OCI-M2 (cell line): ENCODE measurements around the gene FARS2.
"Not testable (repeated sequence)": the region's sequence is repeated elsewhere in the genome, so short reads cannot be mapped to it uniquely, and the experiment has no call there.

Source experiments
- DNase-seq: peaks from one replicate; lab custom pipeline; 2025; ENCODE audit not compliant: unreplicated experiment; lab: John Stamatoyannopoulos, UW

The FARS2 gene

DNA sequence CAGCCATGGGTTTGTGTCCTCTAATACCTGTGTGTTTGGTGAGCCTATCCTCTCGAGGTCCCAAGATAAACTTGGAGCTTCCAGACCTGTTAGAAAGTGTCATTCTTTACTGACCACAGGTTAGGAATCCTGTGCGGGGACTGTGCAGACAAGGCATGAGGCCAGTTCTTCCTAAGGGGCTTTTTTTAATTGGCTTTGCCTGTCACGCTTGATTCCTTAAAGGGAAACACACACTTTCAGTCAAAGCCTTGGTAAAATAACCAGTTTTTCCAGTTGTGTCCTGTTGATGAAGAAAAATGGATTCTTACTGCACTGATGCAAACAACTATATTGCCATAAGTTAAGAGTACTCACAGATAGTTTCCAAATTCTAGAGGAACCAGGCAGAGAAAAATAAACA lies 303.4 kb downstream of the FARS2 start:
- DNase-seq, result not testable (repeated sequence)

DNA sequence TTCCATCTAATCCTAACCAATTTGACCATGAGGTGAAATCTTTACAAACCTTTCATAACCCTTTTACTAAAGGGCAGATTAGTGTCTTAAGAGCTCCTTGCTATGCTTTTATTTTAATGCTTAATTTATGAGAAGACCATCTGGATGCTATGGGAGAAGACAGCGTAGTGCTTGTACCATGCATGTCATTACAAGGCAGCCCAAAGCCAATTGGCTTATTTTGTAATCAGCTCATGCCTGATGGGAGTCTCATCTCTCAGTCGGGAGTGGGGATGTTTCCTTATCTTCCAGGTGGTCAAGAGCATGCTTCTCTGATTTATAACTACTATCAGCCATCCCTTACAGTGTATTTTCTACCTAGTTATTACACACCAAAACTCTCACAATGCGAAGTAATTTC lies 304.7 kb downstream of the FARS2 start:
- DNase-seq, result no peak

DNA sequence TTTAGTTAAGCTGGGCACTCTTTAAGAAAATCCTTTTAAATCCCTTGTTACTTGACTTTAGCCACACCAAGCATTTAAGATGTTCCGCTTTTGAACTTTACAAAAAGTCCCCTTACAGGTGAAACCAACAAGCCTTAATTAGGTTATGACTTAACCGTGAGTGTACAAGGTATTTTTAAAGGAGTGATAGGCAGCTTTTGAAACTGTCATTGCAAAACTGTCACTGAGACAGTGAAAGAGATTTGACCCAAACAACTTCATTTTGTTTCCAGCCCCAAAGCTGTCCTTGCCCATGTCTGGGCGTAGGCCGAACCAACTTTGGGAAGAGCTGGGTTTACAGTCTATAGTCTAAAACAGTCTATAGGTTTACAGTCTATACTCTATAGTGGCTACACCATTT lies 305.4 kb downstream of the FARS2 start:
- DNase-seq, result no peak

DNA sequence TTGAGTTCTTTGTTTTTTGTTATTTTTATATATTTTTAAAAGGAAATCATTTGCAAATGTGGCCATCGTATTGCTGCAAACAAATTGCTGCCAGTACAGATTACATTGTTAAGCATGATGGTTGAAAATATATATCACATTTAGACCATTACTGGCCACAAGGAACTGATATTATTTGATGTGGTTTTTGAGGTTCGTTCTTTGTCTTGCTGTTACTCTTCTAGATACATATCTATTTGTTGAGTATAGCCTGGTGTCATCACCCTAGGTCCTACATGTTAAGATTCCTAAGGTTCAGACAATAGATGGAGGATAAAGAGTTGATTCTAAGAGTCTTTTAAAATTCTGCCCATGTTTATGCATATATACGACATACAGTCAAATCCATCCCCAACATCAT lies 306.0 kb downstream of the FARS2 start:
- no peak for DNase-seq

DNA sequence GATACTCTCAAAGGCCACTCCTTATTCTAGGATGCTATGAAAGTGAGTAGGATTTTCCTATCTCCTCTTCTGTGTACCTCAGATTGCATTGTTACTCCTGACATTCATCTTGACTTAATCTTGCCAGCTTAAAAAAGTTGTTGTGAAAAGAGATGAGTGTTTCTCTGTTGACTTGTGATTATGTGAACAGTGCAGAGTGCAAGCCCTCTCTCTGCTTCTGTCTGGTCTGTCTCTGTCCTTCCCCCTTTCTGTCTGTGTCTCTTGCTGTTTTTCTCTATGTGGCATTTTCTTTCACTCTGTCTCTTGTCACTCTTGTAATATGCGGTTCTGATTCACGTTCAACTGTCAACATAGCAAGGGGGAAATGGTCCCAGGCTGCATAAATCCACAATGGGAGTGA lies 306.6 kb downstream of the FARS2 start:
- DNase-seq, result no peak

DNA sequence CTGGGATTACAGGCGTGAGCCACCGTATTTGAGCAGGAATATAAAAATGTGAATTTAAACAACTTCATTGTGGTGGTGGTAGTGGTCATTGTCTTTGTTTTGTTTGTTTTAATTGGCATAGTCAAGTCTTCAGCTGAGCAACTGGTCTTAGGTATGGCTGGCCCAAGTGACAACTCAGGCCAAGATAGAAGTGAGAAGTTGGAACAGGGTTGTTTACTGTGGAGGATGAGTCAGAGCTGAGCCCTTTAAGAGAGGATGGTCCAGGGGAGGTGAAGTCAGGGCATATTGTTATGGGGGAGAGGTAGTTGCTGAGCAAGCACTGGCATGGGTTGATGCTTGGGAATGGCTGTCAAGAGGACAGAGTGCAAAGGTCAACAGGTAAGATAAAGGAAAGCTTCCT lies 308.2 kb downstream of the FARS2 start:
- DNase-seq, result no peak

DNA sequence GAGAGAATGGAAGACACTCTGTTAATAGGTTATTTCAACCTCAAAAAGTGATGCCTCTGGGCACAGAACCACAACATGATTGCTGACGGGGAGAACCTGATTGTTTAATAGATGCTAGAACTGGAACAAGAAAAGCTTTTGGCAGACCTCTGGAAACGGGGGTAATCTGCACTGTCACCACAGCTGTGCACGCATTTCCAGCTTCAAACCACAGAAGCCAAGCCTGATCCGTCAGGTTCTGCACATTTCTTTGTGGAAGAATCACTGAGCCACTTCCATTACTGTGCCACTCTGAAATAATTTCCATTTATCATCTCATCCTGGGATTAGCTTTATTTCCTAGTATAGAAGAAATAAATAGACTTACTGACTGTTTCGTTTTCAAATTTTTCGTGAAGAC lies 309.3 kb downstream of the FARS2 start:
- no peak for DNase-seq

DNA sequence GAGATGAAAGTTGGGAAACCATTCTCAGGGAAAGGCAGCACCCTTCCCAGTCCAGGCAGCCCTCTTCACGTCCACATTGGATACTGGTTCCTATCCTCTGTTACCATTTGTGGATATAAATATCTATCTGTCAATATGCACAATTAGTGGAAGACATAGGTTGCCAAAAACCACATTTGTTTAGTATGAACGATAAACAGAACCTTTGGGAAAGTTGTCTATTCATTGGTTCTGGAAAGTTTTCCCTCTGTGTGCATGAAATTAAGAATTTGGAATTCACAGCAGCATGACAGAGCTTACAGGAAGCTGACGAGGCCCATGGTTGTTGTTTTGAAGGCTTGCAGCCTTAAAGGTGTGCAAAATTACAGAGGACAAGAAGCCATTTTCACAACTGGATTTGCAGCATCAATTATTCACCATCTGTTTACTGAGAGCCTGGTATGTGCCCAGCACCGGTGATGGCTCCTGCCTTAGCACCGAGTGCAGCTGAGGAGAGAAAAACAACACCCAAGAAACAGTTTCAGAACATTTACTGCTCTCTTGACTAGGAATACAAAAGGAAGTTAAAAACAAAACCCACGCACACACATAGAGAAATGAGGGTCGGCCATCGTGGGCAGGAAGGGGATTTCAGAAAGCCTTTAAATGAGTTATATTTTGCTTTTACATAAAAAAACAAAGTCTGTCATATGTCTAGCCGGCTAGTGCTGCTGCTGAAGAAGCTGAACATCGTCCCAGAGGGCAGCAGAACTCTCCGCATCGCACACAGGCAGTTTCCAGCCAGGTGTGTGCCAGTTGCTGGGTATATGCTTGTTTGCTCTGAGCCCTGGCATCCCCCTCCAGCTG lies 319.6 kb downstream of the FARS2 start:
- no peak for DNase-seq

DNA sequence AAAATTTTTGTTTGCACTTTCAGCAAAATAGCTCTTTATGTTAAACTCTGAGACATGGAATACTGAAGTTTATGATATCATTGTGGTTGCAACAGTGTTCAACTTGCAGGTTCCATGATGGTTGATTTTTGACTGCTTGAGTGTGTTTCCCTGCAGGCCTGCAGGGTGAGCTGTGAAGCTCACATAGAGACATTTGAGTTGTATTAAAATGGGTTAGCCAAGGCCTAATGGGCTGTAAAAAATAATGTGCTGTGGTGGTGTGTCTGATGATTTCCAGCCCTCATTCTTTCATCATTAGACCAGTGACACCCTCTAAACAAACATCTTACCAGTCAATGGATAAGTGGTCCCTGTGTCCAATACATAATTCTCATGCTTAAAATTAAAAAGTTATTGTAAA lies 321.4 kb downstream of the FARS2 start:
- DNase-seq, result no peak

DNA sequence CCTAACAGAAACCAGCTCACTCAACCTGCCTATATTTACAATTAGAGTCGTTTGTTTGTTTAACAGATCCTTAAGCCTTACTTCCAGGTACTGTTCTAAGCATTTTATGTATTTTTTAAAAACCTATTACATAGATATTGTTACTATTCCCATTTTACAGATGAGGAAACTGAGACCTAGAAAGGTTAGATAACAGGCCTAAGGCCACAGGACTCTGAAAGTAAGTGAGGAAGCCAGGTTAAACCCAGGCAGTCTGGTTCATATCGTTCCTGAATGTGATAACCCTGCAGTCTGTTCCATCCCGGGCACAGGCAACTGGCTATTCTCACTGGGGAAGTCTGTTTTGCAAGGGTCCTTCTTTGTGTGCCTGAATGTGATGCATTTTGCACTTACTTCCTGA lies 322.2 kb downstream of the FARS2 start:
- no peak for DNase-seq

DNA sequence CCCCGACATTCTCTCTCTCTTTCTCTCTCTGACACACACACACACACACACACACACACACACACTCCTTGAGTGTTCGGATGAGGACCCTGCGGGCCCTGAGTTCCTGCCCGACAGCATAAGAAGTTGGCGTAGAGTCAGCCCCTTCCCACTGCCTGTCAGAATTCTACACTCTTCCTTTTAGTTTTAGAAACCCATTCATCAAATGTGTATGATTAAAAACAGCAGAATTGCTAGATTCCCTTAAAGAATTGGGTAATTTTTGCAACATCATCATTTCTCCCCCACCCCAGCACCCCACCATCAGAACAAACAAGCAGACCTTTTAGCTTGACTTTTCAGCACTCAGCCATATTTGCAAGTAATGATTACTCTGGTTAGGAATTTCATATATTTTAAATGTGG lies 322.8 kb downstream of the FARS2 start:
- DNase-seq, result no peak

DNA sequence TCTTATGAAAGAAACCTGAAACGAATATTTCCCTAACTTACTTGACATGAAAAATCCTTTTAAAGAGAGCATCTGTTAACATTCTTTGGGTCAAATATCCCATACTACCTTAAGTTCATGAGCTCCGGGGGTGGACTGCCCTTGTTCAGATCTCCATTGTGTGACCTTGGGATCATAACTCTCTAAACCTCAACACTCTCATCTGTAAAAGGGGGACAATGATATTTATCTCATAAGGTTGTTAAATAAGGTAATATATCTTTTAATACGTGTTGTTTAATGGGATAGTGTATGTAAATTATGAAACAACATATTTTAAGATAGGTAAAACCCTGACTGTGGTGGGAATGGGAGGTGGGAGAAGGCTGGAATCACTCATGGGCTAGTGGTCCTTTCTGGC lies 326.3 kb downstream of the FARS2 start:
- DNase-seq, result no peak

DNA sequence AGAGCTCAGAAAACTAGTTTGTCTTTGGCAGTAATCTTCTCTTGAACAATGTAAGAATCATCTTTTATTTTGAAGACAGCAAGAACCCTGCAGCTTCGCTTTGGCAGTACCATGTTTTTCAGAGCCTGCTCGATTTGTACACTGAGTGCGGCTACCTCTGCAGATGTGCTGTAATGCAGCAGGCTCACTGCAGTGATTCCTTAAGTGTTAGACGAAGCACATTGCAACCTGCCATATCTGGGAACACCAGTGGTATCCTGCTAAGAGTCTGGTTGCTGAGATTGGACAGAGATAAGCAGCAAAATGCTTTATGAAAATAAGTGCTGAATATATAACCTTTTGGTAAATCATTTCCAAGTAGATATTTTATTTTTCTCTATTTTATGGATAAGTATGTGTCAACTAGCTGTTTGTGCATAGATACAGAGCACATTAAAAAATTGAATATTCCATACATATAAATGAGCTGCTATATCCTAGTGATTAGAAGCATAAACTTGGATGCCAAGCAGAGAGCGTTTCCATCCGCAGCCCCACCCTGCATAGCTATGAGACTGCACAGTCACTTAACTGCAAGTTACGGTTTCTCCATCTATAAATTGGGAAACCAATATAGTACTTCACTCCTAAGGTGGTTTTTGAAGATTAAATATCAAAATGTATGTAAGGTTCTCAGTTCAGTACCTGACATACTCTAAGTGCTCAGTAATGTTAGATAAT lies 328.3 kb downstream of the FARS2 start:
- no peak for DNase-seq

DNA sequence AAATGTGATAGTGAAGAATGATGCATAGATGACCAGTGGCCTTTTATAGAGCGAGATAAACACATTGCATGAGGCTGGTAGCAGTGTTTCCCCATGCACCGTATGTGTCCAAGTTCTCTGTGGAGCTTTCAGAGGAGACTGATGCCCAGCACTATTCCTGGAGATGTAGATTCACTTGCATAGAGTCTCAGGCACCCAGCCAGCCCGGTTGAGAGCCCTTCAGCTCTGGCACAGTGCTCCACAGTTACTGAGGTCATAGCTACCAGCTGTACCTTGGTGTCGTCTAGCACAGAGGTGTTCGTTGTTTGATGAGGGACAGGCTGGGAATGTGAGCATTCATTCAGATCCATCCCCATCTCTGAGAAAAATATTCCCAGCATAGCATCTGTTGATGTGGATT lies 328.9 kb downstream of the FARS2 start:
- DNase-seq, result no peak

DNA sequence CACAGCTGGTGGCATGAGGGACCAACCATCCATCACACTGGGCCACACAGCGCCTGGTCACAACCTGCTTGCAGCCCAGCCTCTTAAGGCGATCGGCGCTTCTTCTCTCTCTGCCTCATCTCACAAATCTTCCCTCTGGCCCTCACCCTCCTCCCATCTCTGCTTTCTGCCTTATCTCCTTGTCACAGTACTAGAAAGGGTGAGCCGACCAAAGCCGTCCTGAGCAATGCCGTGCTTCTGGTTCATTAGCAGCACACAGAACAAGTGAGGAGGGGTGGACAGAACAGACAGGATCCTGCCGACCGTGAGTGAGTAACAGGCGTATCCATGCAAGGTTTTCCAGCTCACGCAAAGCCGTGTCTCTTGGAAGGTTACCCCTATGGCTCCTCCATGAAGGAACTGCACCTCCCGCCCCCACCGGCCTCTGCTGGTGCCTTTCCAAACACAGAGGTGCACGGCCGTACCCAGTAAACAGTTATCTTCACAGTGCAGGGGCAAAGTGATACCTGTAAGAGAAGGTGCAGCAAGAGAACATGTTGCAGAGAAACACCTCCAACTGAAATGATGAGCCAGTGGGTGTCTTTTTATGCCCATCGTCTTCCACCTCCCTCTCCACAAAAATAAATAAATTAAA lies 331.7 kb downstream of the FARS2 start:
- no peak for DNase-seq

DNA sequence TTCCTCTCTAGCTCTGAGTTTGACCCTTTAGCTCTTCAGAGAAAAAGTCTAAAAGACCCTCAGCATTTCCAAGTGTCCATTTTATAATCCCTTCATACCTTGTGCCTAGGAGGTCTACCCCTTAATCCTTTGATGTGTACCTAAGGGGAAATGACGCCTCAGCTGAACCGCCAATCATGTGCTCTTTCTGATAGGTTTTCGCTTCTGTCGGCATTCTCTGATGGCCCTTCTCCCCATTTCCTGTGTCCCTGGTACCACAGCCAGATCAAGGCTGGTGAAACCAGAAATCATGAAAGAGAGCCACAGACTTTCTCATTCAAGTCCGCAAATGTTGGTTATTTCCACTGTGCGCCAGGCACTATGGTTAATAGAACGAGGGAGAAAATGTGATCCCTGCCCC lies 333.9 kb downstream of the FARS2 start:
- DNase-seq, result no peak

DNA sequence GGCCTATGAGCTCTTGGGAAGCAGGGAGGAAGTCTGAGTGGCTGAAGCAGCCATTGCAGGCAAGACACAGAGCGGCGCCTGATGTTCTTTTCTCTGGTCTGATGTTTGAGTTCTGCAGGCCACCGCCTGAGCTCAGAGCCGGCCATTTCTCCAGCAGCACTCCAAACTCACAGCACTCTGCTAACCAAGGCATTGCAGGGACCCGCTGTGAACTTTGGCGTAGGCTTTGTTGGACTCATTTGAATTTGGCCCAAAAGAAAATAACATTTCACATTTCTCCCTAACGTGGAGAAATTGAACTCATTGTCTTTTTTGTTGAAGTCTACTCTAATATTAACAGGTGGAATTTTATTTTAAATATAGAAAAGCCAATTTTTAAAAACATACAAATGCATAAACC lies 336.1 kb downstream of the FARS2 start:
- DNase-seq, result no peak

DNA sequence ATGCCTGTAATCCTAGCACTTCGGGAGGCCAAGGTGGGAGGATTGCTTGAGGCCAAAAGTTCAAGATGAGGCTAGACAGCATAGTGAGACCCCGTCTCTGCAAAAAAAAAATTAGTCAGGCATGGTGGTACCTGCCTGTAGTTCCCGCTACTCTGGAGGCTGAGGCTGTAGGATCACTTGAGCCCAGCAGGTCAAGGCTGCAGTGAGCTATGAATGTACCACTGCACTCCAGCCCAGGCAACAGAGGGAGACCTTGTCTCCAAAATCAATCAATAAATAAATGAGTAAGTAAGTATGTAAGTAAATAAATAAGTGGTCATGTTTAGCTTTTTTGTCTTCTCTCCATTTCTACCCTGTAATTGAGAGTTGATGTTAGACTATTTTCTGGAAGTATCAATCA lies 336.8 kb downstream of the FARS2 start:
- DNase-seq, result no peak

DNA sequence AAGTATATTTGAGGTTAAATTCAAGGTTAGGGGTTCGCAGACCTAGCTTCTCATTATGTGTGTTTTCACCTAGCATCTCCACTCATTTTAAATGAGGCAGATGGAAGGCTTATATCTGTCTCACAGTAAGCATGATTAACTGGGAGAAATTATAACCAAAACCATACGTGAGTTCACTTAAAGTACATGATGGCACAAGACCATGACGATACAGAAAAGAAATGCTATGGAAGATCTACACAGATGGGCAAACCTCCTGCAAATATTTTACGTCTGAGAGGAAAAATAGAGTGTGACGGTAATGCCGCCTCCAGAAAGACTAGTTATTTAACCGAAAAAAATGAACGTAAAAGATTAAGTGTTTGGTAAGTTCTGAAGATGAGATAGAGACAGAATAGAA lies 337.8 kb downstream of the FARS2 start:
- DNase-seq, result no peak

DNA sequence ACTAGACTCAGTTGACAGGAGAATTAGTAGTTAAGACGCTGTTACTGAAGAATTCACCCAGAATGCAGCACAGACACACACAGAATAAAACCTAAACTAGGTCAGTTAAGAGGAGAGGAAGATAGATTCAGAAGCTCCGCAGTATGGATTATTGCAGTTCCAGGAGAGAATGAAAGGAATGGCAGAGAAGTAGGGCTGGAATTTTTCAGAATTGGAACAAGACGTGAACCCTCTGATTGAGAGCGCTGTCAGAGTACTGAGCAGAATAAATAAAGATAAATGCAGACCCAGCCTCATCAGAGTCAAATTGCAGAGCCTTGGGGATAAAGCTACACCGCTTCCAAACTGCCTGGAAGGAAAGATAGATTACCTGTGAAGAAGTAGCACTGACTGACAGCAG lies 344.6 kb downstream of the FARS2 start:
- DNase-seq, result no peak

DNA sequence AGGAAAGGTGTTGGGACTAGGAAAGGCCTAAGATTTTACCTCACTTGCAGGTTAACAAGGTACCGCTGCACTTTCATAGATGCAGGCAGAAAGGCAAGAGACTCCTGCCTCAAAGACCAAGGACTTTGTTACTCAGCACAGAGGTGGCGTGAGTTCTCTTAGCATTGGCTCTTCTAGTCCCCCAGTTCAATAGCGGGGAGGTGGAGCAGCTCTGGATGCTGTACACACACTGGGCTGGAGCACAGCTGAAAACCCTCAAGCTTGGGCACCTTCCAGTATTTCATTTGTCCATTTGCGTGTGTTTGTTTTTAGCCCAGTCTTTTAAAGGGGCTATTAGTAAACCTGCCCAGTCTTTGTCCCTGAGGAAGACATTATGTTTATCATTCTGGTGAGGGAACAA lies 345.2 kb downstream of the FARS2 start:
- DNase-seq, result no peak

DNA sequence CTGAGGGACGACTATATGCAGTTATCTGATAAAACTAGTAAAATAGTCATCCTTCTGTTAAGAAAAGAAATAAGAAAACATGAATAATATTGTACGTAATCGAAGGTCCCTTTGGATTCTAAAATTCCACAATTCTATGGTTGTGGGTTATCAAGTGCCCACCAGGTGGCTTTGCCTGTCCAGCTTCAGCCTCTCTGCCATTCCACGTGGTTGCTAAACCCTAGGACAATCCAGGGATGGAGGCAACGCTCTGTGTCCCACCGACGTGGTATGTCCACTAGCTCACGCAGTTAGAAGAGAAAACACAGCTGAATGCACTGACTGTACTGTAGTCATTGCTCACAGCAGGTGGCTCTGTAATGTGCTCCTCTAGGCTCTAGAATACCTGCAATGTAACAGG lies 349.3 kb downstream of the FARS2 start:
- DNase-seq, result no peak
